ENCODE measurements around the gene SLC51A. TPM values are rescaled to one million over a fixed set of nuclear protein-coding genes. Genes with fewer than 3 reads are reported as not detected.

The SLC51A gene
- total and polyA plus RNA-seq, 2 of the 8 experiments (the other 6 are each of a cell fraction or from before 2014, with no cell fraction given), result 6.3 to 9.8 TPM

DNA sequence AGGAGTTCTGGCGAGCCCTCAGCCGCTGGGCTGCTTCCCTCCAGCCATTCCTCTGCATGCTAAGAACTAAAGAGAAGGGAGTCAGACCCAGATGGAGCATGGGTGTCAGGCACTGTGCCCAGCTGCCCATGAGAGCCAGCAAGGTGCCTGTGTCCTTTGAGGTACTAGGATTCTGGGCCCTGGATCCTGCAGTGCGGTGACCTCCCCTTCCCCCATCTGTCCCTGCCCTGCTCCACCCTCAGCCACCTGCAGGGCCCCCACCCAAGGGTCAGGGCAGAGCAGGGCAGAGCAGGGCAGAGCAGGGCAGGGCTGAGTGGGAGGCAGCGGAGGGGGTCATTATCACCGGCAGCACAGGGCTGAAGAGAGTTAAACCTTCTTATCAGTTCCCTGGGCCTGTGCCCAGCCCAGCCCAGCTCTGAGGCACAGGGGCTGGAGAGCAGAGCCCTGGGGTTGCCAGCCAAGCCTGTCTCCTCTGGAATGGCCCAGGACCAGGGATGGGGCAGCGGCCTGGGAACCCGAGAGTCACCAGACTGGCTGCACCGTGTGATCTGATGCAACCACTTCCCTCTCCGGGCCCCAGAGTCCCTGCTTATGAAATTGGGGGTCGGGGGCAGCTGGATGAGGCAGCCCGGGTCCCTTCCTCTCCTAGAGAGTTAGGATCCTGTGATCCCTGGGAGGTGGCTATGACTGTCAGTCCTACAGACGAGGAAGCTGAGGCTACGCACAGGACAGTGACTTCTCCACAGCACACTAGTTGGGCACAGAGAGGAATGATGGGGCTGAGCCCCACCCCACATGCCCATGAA is 22.4 kb upstream of the SLC51A start:
- no peak for FAIRE-seq
- Histone ChIP-seq H2BK120ac (replicated peaks; ENCODE audit: low read depth, low read length) (no peak overlapping the region), H4K8ac (ENCODE audit: extremely low read depth, insufficient read depth, low read length) (peak overlapping the region; percentile 15; the same call in 1 of the 2 replicates), H3K4me3 (ENCODE audit: extremely low read depth in 1 of 4, insufficient read depth in 2 of 4, low read depth in 3 of 4, low read length in 4 of 4) (no peak overlapping the region), H3K9me3 (ENCODE audit: insufficient read depth in 2 of 2, low read depth in 1 of 2, low read length in 1 of 2) (no peaks in the 10 kb centered on the region), H2BK5ac (ENCODE audit: low read depth, low read length) (peak overlapping the region; percentile 44; the same call in 1 of the 2 replicates), H4K20me1 (replicated peaks in 1 of 2; ENCODE audit: control insufficient read depth in 1 of 2, insufficient read depth in 2 of 2, low read length in 2 of 2) (peaks cover 0 to 2% of the 10 kb centered on the region in 2 experiments), H3K36me3 (ENCODE audit: control insufficient read depth in 2 of 4, insufficient read depth in 4 of 4, low read length in 3 of 4) (no peaks in the 10 kb centered on the region), H3K27me3 (replicated peaks in 1 of 4; ENCODE audit: control insufficient read depth in 3 of 4, extremely low read depth in 1 of 4, insufficient read depth in 3 of 4, low read length in 3 of 4) (no peaks in the 10 kb centered on the region), H3K4me2 (ENCODE audit: insufficient read depth in 1 of 2, low read depth in 2 of 2, low read length in 2 of 2) (no peak overlapping the region), H2AK5ac (ENCODE audit: low read depth, low read length) (no peak overlapping the region), H3K27ac (ENCODE audit: low read depth, low read length) (no peak overlapping the region), H2BK12ac (ENCODE audit: low read depth, low read length) (no peak overlapping the region; the same call in 1 of the 2 replicates), H3K9ac (replicated peaks in 1 of 4; ENCODE audit: extremely low read depth in 1 of 4, low read depth in 3 of 4, low read length in 3 of 4) (no peak overlapping the region), H2BK15ac (ENCODE audit: low read length) (no peak overlapping the region), H2BK20ac (ENCODE audit: low read length) (no peak overlapping the region; the same call in 1 of the 2 replicates), H3K4me1 (replicated peaks in 1 of 4; ENCODE audit: control insufficient read depth in 3 of 4, insufficient read depth in 4 of 4, low read length in 3 of 4) (peaks cover 0 to 8% (median 1%) of the 10 kb centered on the region in 4 experiments; a peak in 3 of 7 replicates), H3K56ac (replicated peaks; ENCODE audit: insufficient read length, low read depth, low read length) (no peak overlapping the region), H4K5ac (ENCODE audit: insufficient read length, low read depth, low read length) (no peak overlapping the region), H3K4ac (replicated peaks; ENCODE audit: insufficient read length, low read depth, low read length) (no peak overlapping the region), H3K18ac (ENCODE audit: extremely low read depth, low read length) (no peak overlapping the region), H3K14ac (ENCODE audit: insufficient read length) (no peak overlapping the region), H4K91ac (replicated peaks; ENCODE audit: insufficient read length, low read length) (no peak overlapping the region), H3K23me2 (ENCODE audit: low read depth, low read length) (no peaks in the 10 kb centered on the region), H2AFZ (ENCODE audit: low read length) (no peak overlapping the region), H3K79me2 (ENCODE audit: control insufficient read depth in 1 of 2, insufficient read depth in 2 of 2, low read length in 2 of 2) (no peaks in the 10 kb centered on the region), H3K79me1 (ENCODE audit: low read depth, low read length) (no peaks in the 10 kb centered on the region), H3K23ac (ENCODE audit: insufficient read length) (no peak overlapping the region)
- TF ChIP-seq HDAC6 (IDR thresholded peaks at IDR 0.05; ENCODE audit: low read depth, low read length), result no peak
- DNase-seq (ENCODE audit: low read depth in 1 of 2, low spot score in 2 of 2), result no peak
- ChIA-PET CTCF (ENCODE audit: partially characterized antibody) (interaction anchor here (1.2 to 11.5 kb wide), 4 partner anchors 103 to 172 kb away, joined by 6 to 299 read pairs (median 11); no protein-coding TSS in a partner anchor), POLR2A (ENCODE audit: partially characterized antibody) (interaction anchor here (1.0 to 1.8 kb wide), 3 partner anchors 23 to 125 kb away, joined by 3 to 4 read pairs (median 3); no protein-coding TSS in a partner anchor)
- WGBS, 2 experiments (ENCODE audit: extremely low coverage in 1 of 2, insufficient coverage in 1 of 2, insufficient read length in 1 of 2, insufficient replicate concordance in 2 of 2, low coverage in 1 of 2, low lambda C conversion rate in 2 of 2, missing lambda C conversion rate in 1 of 2), result 93% methylated on average over 12 of the region's 13 CpGs; no CpG with 5 or more reads in 1 of the 2 experiments
